NCI-H526 (cell line): ENCODE data around the gene C2orf68.
"Not testable (repeated sequence)": the region's sequence is repeated elsewhere in the genome, so short reads cannot be mapped to it uniquely, and the experiment has no call there.

Source experiments
- DNase-seq, 2 experiments: peaks; one replicate each; lab custom pipeline; 2025; lab: John Stamatoyannopoulos, UW

C2orf68 gene

DNA sequence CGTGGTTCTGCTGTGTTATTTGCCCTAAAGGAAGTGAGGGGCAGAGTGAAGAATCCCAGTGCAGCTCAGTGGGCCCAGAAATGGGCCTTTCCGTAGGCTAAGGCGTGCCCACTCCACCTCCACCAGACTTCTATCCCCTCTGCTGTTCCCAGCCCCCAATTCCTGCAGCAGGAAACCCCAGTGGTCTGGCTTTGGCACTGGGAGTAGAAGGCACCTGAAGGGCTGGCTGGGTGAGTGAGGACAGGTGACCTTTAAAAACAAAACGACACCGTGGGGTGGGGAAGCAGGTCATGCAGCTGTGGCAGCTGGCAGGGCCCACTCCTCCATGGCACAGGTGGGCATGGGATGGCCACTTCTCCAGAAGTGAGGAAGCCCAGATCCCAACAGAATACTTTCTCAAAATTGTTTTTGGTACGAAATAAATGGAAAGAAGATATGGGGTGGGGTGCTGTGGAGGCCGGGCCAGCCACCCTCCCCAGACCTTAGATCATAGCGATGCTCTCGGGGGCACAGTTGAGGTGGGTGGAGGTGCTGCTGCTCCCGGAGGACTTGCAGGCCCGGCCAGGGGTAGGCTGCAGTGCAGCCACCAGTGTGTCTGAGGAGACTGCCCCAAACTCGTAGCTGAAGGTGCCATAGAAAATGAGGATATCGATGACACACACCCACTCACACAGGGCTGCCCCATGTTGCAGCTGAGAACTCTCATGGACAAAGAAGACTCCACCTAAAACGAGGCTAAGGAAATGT is 13.1 kb downstream of the C2orf68 start:
- no peak for DNase-seq

DNA sequence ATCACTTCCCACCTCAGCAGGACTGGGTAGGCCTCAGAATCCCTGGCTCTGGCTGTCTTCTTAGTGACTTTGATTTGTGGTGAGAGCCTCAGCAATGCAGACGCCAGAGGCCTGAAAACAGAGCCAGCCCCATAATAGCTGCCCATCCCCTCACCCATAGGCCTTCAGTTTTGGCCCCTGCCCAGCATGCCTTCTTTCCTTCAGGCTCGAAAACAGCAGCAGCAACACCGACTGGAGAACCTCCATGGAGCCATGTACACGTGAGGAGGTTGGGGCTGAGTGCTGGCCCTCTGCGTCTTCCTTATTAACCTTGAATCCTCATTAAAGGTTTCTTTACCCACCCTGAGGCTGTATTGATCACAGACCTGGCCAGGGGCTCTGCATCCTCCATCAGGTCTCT is 14.6 kb downstream of the C2orf68 start:
- no peak for DNase-seq

DNA sequence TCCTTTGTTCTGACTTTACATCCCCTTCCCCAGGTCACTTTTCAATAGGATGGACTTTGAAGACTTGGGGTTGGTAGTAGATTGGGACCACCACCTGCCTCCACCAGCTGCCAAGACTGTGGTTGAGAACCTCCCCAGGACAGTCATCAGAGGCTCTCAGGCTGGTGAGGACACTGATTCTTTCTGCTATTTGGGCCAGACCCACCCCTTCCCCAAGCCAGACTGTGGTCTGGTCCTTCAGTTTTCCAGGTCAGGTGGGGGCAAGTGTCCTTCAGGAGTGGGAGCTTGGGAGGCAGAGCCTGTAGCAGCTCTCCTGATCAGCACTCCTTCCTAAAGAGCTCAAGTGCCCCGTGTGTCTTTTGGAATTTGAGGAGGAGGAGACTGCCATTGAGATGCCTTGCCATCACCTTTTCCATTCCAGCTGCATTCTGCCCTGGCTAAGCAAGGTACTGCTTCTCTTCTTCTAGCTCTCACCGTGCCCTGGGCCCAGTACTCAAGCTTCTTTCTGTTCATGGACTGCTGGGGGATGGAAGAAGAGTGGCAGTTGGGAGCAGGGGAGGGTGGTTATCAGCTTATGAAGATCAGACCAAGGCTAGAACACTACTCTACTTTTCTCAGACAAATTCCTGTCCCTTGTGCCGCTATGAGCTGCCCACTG is 15.3 kb downstream of the C2orf68 start:
- DNase-seq = no peak

DNA sequence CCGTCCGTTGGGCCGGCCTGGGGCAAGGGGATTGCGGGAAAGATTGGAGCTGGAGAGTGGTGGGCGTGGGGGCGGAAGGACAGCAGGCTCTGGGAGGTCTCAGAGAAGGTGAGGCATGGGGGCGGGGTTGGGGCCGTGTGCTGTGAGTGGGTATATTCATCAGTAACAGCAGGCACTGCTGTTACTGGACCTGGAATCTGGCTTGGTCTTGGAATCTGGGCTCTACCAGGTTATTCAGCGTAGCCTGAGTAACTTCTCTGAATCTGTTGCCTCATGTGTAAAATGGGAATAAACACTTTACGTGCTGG is 15.9 kb downstream of the C2orf68 start:
- DNase-seq = no peak

DNA sequence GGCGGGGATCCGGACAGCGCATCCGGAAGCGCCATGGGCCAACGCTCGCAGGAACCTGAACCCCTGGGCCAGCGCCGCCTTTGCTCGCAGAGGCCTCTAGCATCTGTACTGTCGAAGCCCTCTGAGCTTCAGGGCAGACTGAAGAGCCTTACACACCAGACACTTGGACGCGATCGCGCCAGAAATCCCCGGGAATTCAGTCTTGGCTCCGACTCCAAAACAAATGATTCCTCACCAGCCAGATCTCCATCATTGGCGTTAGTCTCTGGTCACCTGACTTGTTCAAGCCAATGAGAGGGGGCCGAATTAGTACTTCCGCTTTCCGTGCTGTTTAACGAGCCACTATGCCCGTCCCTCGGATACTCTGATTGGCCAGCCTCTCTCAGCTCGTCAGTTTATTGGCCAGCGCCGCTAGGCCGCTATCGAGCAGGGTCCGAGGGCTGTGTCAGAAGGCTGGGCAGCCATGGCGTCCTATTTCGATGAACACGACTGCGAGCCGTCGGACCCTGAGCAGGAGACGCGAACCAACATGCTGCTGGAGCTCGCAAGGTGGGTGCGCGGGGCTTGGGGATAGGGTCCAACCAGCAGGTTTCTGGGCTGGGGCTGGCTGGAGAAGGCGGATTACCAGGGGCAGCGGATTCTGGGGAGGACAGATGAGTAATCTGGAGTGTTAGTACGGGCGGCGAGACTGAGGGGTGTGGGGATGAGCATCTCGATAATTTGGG is 16.4 kb downstream of the C2orf68 start, which contains the start of gene RNF181:
Gene RNF181 (plus strand): TSS at position 445 of the 725 bp plus-strand sequence. CDS start 19 bp downstream, at position 464.
- peak; percentile 94 to 97 for DNase-seq

DNA sequence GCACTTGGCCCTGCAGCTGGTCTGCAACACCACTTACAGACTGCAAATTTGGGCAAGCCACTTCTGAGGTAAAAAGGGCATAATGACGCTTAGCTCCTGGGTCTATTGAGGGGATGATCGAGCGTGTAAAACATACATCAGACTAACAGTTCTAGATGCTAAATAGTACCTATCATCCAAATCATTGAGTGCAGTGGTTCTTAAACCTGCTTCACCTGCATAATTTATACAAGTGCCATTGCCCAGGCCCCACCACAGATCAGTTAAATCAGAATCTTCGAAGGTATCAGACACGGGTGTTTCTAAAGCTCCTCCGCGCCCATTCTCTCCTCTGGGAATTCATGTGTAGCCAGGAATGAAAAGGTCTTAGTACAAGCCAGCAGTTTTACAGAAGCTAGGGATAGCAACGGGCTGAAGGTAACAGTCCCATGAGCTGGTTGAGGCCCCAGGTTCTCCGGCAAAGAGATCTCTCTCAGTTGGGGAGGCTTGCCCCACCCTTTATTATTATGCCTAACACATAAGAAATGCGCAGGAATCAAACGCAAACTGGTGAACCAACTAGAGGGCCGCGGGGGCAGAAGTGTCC is 17.1 kb downstream of the C2orf68 start:
- DNase-seq = peak in 1 of 2 experiments; percentile 42

DNA sequence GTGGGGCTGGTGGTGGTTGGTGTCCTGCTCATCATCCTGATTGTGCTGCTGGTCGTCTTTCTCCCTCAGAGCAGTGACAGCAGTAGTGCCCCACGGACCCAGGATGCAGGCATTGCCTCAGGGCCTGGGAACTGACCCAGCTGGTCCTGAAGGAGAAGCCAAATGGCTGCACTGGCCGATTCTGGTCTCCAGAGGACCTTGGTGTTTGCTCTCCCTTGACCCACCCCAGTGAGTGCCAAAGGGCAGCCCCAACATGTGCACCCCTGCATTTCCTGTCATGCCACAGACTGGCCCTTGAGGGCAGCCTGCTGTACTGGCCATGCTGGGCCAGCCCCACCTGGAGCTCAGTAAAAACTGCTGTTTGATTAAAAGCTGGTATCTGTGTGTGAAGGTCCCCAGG is 18.8 kb downstream of the C2orf68 start:
- no peak for DNase-seq

DNA sequence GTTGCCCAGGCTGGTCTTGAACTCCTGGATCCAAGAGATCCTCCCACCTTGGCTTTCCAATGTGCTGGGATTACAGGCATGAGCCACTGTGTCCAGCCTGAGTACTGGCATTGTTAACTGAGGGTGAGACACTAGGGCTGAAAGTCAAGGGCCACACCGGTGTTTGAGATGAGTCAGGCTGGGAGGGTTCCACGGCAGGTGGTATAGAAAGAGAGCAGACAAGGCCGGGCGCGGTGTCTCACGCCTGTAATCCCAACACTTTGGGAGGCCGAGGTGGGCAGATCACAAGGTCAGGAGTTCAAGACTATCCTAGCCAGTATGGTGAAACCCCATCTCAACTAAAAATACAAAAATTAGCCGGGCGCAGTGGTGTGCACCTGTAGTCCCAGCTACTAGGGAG is 19.6 kb downstream of the C2orf68 start:
- not testable (repeated sequence) for DNase-seq

DNA sequence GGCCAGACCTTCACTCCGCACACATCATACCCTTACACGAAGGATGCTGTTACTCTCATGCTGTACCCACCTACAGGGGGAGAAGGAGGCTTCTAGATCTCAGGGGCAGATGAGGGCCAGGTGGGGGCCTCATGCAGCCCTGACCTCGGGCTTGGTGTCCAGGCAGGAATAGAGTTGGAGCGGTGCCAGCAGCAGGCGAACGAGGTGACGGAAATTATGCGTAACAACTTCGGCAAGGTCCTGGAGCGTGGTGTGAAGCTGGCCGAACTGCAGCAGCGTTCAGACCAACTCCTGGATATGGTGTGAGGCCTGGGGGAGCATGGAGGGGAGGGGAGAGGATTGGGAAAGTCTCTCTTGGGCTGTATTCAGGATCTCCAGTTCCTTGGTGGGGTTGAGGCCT is 20.3 kb downstream of the C2orf68 start:
- DNase-seq = no peak

DNA sequence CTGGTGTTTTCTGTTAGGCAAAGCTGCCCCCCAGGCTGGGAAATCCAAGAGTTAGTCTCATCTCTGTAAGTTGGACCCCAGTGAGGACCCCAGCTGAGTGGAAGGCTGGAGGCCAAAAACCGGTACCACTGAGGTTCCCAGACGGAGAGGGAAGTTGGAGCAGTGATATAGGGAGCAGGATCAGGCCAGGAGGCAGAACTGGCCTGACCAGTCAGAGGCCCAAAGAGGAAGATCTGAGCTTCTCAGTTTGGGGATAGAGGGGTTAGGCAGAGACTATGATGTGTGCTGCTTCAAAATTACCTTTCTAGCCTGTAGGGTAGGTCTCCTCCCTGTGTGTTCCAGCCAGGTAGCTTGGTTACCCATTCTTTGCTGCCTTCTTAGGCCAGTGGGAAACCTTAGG is 20.9 kb downstream of the C2orf68 start:
- DNase-seq = no peak

DNA sequence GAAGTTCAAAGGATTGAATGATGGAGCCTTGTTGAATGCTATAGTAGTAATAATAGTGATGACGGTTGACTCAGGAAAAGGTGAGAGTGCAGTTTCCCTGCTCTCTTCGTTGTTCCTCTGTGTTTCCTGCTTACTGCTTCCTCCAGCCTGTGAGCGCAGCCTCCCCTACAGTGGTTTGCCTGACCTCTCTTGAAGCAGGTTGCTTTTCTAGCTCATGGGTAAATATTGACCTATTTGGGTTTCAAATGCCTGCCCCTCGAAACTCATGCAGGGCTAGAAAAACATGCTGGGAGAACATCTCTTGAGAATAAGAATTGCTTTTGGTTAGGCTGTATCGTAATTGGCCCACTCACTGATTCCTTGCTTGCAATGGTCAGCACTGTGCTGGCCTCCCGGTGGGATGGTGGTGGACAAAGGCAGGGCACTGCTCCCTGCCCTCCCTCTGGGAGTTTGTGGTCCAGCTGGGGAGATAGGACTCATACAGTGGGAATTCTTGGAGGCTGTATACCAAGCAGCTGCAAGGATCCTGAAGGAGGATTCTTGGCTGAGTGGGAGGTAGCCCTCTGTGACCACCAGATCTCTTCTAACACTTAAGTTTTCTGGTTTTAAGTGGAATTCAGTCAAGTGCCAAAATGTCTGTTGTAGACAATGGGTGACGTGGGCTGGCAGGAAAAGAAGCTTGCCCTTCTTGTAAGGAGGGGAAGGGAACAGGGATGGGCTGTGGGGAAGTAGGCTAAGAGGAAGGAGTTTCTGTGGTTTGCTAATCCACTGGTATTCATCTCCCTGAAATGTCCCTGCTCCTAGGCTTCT is 21.7 kb downstream of the C2orf68 start:
- no peak for DNase-seq

DNA sequence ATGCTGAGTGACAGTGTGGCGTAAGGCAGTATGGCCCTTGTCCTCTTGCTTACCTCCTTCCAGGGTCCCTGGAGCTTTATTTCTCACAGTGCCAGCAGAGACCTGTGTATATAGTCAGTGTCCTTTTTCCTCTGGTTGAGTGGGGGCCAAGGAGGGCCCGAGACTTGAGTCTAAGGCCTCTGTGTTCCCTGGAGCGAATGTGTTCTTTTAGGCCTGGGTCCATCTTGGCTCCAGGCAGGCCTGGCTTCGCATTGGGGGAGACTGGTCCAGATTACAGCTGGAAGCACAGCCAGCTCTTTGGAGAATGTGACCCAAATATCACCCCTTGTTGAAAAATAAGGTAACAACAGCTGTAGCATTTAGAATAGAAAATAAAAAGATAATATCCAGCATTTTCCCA is 22.7 kb downstream of the C2orf68 start:
- DNase-seq = no peak

DNA sequence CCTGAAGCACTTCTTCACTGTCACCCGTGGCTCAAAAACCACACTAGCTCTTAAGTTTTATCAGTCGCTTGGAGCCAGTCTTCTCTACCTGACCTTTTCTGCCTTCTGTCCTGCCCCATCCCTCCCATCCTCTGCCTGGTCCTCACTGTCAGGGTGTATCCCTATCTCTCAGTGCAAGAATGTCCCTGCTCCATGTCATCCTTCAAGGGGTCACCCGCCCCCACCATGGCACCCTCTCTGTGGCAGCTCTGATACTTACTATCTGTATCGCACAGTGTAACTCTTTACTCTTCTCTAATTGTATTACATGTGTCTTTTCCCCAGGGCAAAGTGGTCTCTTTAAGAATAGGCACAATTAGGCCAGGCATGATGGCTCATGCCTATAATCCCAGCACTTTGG is 23.2 kb downstream of the C2orf68 start:
- DNase-seq = no peak

DNA sequence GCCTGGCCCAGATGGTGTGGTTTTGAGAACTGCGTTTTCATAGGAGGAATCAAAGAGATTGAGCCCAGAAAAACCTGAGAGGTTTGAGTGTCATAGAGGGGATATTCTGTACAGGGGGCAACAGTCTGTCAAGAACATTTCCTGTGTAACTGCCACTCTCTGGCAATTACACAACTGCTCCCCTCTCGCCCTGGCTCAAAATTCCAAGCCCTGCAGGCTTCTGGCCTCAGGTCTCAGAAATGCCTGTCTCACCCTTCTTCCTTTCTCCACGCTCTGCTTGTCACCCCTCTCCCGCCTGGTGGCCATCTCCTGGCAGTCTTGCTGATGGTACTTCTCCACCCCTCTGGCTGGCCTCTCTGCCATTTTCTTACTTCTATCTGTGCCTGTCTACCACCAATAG is 23.6 kb downstream of the C2orf68 start:
- no peak for DNase-seq

DNA sequence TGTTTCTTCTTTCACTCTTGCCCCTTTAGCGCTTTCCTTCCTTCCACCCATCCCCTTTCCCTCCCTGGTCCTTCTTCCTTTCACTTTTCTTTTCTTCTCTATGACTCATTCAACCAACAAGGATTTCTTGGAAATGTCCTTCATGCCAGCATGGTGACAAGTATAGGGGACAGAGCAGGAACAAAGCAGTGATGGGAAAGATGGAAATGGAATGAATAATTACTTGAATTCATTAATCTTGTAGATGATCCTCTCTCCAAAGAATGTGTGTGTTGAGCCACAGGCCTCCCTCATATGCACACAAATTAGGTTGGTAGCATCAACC is 26.1 kb downstream of the C2orf68 start:
- DNase-seq = no peak

DNA sequence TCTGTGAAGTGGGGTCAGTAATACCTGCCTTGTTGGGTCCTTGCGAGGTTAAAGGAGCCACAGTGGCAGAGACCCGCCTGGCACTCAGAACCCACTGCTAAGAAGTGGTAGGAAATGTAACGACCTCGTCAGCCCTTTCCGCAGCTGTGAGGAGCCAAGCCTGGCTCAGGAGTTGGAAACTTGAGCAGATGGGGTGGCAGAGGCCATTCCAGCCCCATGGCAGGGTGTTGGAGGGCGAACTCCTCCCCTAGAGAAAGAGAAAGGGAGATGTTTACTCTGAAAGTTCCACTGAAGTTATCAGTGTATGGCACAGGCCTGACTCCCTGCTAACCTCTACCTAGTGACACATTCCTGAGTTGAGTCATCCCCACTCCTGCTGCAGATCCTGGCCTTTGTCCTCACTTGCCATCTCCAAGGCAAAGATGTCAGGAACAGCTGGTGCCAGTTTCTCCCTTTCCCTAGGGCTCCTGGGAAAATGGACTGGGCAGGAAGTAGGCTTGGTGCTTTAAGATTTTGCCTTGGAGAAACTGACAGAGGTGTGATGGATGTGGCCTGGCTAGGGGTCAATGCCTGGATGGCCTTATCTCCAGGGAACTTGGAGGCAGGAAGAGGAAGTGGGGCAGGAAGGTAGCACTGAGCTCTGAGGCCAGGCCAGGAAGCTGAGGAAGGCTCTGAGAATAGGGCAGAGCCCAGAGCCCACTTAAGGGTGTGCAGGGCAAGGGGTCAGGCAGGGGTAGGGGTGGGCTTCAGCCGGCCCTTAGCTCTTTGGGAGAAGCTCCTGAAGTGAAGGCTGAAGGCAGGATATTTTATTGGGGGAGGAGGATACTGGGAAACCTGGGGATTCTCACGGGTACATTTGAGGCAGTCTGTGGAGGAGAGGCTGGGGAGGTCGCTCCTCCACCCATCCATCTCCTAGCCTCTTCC is 26.7 kb downstream of the C2orf68 start:
- DNase-seq = no peak

DNA sequence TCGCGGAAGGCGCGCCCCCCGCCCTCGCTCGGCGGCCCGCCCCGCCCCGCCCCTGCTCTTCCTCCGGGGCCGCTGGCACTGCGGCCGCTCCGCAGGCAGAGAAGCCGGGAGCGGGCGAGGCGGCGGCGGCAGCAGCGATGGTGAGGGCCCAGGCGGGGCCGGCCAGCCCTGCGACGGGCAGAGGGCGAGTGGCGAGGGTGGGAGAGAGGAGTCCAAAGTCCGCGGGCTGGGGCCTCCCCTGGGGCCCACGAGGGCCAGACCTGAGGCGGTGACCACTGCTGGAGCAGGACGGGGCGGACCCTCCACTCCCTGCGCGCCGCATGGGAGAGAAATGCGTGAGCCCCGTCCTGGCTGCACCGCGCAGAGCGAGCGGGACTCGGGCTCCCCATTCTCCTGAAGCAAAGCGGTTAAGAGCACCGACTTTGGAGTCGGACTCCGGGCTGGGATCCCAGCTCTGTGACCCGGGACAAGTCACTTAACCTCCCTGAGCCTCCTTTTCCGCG is 27.5 kb downstream of the C2orf68 start, which contains the start of gene VAMP5:
Gene VAMP5 (plus strand): TSS at position 78 of the 503 bp plus-strand sequence. CDS start 60 bp downstream, at position 138.
- DNase-seq = no peak

DNA sequence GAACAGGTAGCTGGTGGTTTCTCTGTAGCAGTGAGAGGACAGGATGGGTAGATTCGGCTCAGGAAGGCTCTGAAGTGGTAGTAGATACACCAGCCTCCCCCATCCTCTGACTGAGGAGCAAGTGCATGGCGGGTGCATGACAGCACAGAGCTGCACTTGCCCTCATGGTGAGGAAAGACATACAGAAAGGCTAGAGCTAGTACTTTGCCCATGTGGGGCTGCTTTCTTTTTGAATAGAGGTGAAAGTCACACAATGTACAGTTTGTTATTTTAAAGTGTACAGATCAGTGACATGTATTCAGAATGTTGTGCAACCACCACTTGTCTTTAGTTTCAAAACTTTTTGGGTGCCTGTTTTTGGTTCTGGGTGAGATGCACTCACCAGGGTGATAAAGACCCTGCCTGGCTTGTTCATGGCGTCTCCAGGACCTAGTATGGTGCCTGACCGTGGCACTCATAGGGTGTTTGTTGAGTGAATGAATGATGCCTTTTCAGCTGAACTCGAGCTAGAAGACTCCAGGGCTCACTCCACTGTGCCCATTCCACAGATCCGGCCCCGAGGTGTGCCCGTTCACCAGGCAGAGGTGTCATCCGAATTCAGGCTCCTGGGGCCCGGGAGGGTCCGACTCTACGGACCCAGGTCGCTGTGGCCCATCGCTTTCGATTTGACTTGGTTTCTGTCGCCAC is 28.1 kb downstream of the C2orf68 start:
- no peak for DNase-seq

DNA sequence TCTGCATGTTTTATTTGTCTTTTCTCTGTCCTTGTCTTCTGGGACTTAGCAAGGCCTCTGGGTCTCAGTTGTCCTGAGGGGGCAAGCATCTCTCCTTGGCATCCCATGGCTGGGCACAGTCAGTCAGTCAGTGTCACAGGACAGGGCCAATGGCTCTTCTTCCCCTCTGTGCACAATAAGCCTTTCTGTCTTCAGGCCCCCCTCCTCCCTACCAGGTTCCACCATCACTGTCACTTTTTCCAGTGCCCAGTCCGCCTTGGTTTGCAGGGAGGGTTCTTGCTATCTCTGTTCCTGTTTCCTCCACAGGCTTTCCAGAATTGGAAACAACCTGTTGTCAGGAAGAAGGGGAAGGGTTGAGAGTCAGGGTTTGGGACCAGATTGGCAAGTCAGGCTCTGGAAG is 29.4 kb downstream of the C2orf68 start:
- DNase-seq = no peak

DNA sequence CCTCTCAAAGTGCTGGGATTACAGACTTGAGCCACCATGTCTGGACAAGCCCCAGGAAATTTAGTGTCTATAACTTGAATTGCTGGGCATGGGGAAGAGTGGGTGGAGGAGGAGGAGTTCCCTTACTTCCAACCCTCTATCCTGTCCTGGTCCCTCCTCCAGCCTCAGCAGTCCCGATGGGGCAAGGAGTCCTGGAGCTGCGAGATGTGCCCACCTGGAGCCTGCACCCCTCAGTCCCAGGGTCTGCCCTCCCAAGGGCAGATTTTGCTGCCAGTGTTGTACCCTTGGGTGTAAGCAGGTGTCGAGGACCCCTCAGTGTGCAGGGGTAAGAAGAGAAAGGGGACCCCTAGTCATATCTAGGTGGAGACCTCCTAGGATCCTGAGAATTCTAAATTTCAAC is 31.7 kb downstream of the C2orf68 start:
- DNase-seq = no peak
